Measurements from ENCODE around the gene ENDOV.

GRCh38 chr17:80470603-80471002 is 55.6 kb downstream of the ENDOV start:
- no peak for TF ChIP-seq BHLHE40 (IDR thresholded peaks at IDR 0.05; ENCODE audit: borderline replicate concordance)
- no peak for TF ChIP-seq SP1 (IDR thresholded peaks at IDR 0.05)
- TF ChIP-seq FOXM1 (IDR thresholded peaks at IDR 0.05; ENCODE audit: borderline replicate concordance) = no peak
- no peak for TF ChIP-seq PKNOX1 (IDR thresholded peaks at IDR 0.05)
- no peak for TF ChIP-seq L3MBTL2 (conservative IDR thresholded peaks at IDR 0.05)
- TF ChIP-seq HDGF (IDR thresholded peaks at IDR 0.05; ENCODE audit: borderline replicate concordance) = no peak
- TF ChIP-seq NFRKB (IDR thresholded peaks at IDR 0.05) = no peak
- TF ChIP-seq CTBP1 (IDR thresholded peaks at IDR 0.05; ENCODE audit: borderline replicate concordance) = no peak
- no peak for TF ChIP-seq ELF4 (IDR thresholded peaks at IDR 0.05)
- no peak for TF ChIP-seq LEF1 (IDR thresholded peaks at IDR 0.05; ENCODE audit: borderline replicate concordance)
- no peak for TF ChIP-seq ARNT (IDR thresholded peaks at IDR 0.05)
- no peak for TF ChIP-seq ZNF384 (IDR thresholded peaks at IDR 0.05)
